Retinal pigment epithelial cell (primary cell): ENCODE measurements around the gene RGS19.

Experiments used
- DNase-seq: peaks from one replicate; pipeline ENCODE4 v3.0.0-alpha.2; 2010; ENCODE audit warnings: low read depth
- H3K4me3 ChIP-seq: 2 replicates; pipeline ENCODE4 v1.5.1; 2011; ENCODE audit warnings: mild to moderate bottlenecking, low read length, control low read depth, moderate library complexity
- CTCF ChIP-seq: conservative IDR thresholded peaks from 2 replicates; pipeline ENCODE4 v1.5.1; 2011; ENCODE audit warnings: low read depth, low read length, control low read depth, inconsistent platforms

The RGS19 gene

GRCh38 chr20:64081624-64081964 lies 2.3 kb upstream of the RGS19 start:
- no peak for DNase-seq
- TF ChIP-seq CTCF: no peak
- no peak overlapping the region for H3K4me3 ChIP-seq

- DNase-seq: no peak
Observed at GRCh38 chr20:64080813-64081623, 1.7 kb upstream of the RGS19 start.

GRCh38 chr20:64080013-64080812 lies 895 bp upstream of the RGS19 start, which contains the start of gene OPRL1:
Gene OPRL1 (plus strand): TSS chr20:64080082. CDS start chr20:64092721, 12,639 bp downstream.
- DNase-seq: no peak
- no peak for TF ChIP-seq CTCF
- peak within 1 kb of the TSS; percentile 57 for H3K4me3 ChIP-seq

More at GRCh38 chr20:64080813-64081623, 1.7 kb upstream of the RGS19 start:
- no peak overlapping the region for H3K4me3 ChIP-seq
- TF ChIP-seq CTCF: no peak

GRCh38 chr20:64078934-64079272 lies 415 bp downstream of the RGS19 start:
- no peak for DNase-seq
- no peak for TF ChIP-seq CTCF
- peak overlapping the region; percentile 57 for H3K4me3 ChIP-seq

- no peak for DNase-seq
- no peak for TF ChIP-seq CTCF
- no peak overlapping the region for H3K4me3 ChIP-seq
Observed at GRCh38 chr20:64077876-64078551, 1.3 kb downstream of the RGS19 start.

- TF ChIP-seq CTCF: no peak
- DNase-seq: no peak
- no peak overlapping the region for H3K4me3 ChIP-seq
Observed at GRCh38 chr20:64077541-64077875, 1.8 kb downstream of the RGS19 start.
